GM19328 (cell line): ENCODE data around the gene AGTPBP1.
A peak's percentile ranks its signal among the peaks of the same experiment; 100 is the strongest.
"Not testable (repeated sequence)": the region's sequence is repeated elsewhere in the genome, so short reads cannot be mapped to it uniquely, and the experiment has no call there.

Experiments
- ATAC-seq: cut with Tn5 transposase; IDR thresholded peaks from one replicate; pipeline ENCODE4 v1.9.1; 2021; ENCODE audit warnings: mild to moderate bottlenecking, moderate library complexity; ENCODE audit not compliant: unreplicated experiment

AGTPBP1 gene

GRCh38 chr9:85741875-85742596, at the start of gene AGTPBP1:
AGTPBP1 (minus strand) TSS chr9:85741954; CDS start chr9:85712533, 29,421 bp downstream.
- ATAC-seq, result peak; percentile 83

GRCh38 chr9:85786116-85786515, 44.4 kb upstream of the AGTPBP1 start:
- not testable (repeated sequence) for ATAC-seq

GRCh38 chr9:85773844-85774243, 32.1 kb upstream of the AGTPBP1 start:
- ATAC-seq, result not testable (repeated sequence)

- ATAC-seq, result not testable (repeated sequence)
Observed at GRCh38 chr9:85761802-85762201, 20.0 kb upstream of the AGTPBP1 start.

GRCh38 chr9:85757716-85758115, 16.0 kb upstream of the AGTPBP1 start:
- not testable (repeated sequence) for ATAC-seq

GRCh38 chr9:85756216-85756615, 14.5 kb upstream of the AGTPBP1 start:
- ATAC-seq, result not testable (repeated sequence)

- no peak for ATAC-seq
Observed at GRCh38 chr9:85746309-85746708, 4.6 kb upstream of the AGTPBP1 start.

- ATAC-seq, result no peak
Observed at GRCh38 chr9:85745203-85745602, 3.4 kb upstream of the AGTPBP1 start.

GRCh38 chr9:85744480-85744879, 2.7 kb upstream of the AGTPBP1 start:
- ATAC-seq, result no peak

GRCh38 chr9:85743275-85744128, 1.7 kb upstream of the AGTPBP1 start:
- ATAC-seq, result no peak

GRCh38 chr9:85742597-85742936, 813 bp upstream of the AGTPBP1 start:
- no peak for ATAC-seq

GRCh38 chr9:85741095-85741874, 469 bp downstream of the AGTPBP1 start:
- peak; percentile 53 for ATAC-seq

- no peak for ATAC-seq
Observed at GRCh38 chr9:85740787-85741094, 1.0 kb downstream of the AGTPBP1 start.

- ATAC-seq, result no peak
Observed at GRCh38 chr9:85738509-85738908, 3.2 kb downstream of the AGTPBP1 start.

GRCh38 chr9:85737671-85738070, 4.1 kb downstream of the AGTPBP1 start:
- no peak for ATAC-seq

- no peak for ATAC-seq
Observed at GRCh38 chr9:85730916-85731630, 10.7 kb downstream of the AGTPBP1 start.

GRCh38 chr9:85729882-85730281, 11.9 kb downstream of the AGTPBP1 start:
- no peak for ATAC-seq

- ATAC-seq, result no peak
Observed at GRCh38 chr9:85727500-85727899, 14.3 kb downstream of the AGTPBP1 start.

GRCh38 chr9:85726737-85727136, 15.0 kb downstream of the AGTPBP1 start:
- no peak for ATAC-seq

- ATAC-seq, result no peak
Observed at GRCh38 chr9:85723215-85723614, 18.5 kb downstream of the AGTPBP1 start.

GRCh38 chr9:85719411-85719810, 22.3 kb downstream of the AGTPBP1 start:
- ATAC-seq, result not testable (repeated sequence)
